Keratinocyte (primary cell): ENCODE data around the gene RUNX1.

Source experiments
- CTCF ChIP-seq, 3 experiments: IDR thresholded peaks in 1 of 3; conservative IDR thresholded peaks in 1 of 3; optimal IDR thresholded peaks in 1 of 3; 2 replicates in 2 of 3; 3 replicates in 1 of 3; pipeline versions ENCODE3 to v1.5.1; 2011; ENCODE audit warnings: low read length in 3 of 3, mild to moderate bottlenecking in 3 of 3, moderate library complexity in 2 of 3, control low read depth in 1 of 3, inconsistent platforms in 1 of 3; ENCODE audit not compliant: insufficient read depth in 2 of 3; ENCODE audit errors: extremely low read depth in 1 of 3
- EZH2 ChIP-seq: IDR thresholded peaks from one replicate; pipeline ENCODE4 v1.6.1; 2012; ENCODE audit warnings: inconsistent platforms, mild to moderate bottlenecking, low read length, moderate library complexity

- TF ChIP-seq EZH2 (no peak), CTCF (optimal IDR thresholded peaks at IDR 0.05 in 1 of 3, IDR thresholded peaks at IDR 0.05 in 1 of 3, conservative IDR thresholded peaks at IDR 0.05 in 1 of 3; ENCODE audit: extremely low read depth in 1 of 3, insufficient read depth in 2 of 3, low read length in 3 of 3) (no peak)
Observed at GRCh38 chr21:35023396-35024070, 25.6 kb downstream of the RUNX1 start.
